Esophagus squamous epithelium (tissue), 5 donors: Measurements from ENCODE around the gene HNF4A. TPM values are rescaled to one million over a fixed set of nuclear protein-coding genes. Genes with fewer than 3 reads are reported as not detected.

Experiments
- DNase-seq: peaks from one replicate; lab custom pipeline; 2025; lab: John Stamatoyannopoulos, UW
- H3K27ac ChIP-seq, 4 donors: fragments of 200-600 bp; sonication (generic); one replicate each; pipeline ENCODE4 v1.5.1; 2016 to 2019; ENCODE audit warnings: mild to moderate bottlenecking in 1 of 4
- H3K27me3 ChIP-seq, 4 donors: fragments of 200-600 bp; sonication (generic); 1 replicate in 3 of 4; 2 replicates in 1 of 4; pipeline versions ENCODE4 v1.5.1 to v1.6.0; 2017 to 2021; ENCODE audit warnings: antibody characterized with exemption in 1 of 4
- H3K36me3 ChIP-seq, 3 donors: fragments of 200-600 bp; sonication (generic); one replicate each; pipeline ENCODE4 v1.5.1; 2016 to 2019
- H3K4me1 ChIP-seq, 3 donors: fragments of 200-600 bp; sonication (generic); one replicate each; pipeline ENCODE4 v1.5.1; 2017 to 2019
- H3K4me3 ChIP-seq, 4 donors: fragments of 200-600 bp; sonication (generic); 1 replicate in 3 of 4; 2 replicates in 1 of 4; pipeline ENCODE4 v1.5.1; 2016 to 2019; ENCODE audit warnings: mild to moderate bottlenecking in 2 of 4, moderate library complexity in 1 of 4
- H3K9me3 ChIP-seq, 3 donors: fragments of 200-600 bp; sonication (generic); one replicate each; pipeline ENCODE4 v1.5.1; 2016 to 2019
- CTCF ChIP-seq, 6 experiments: fragments of 450-650 bp in 4 of 6; fragments of 200-600 bp in 2 of 6; sonication (generic) in 2 of 6; IDR thresholded peaks; one replicate each; pipeline ENCODE4 v1.5.1; 2016 to 2019; ENCODE audit warnings: antibody characterized with exemption in 6 of 6, mild to moderate bottlenecking in 4 of 6, moderate library complexity in 4 of 6
- POLR2A ChIP-seq, 4 donors: fragments of 450-650 bp; IDR thresholded peaks; one replicate each; pipeline ENCODE4 v1.6.1; 2017; ENCODE audit warnings: antibody characterized with exemption in 4 of 4, mild to moderate bottlenecking in 4 of 4, moderate library complexity in 3 of 4
- WGBS, 2 donors: methylation state at CpG; one replicate each; pipeline ENCODE4 v1.1.5; 2018; 5-methylcytosine and 5-hydroxymethylcytosine counted together
- intact Hi-C: fragments of 100-400 bp; cut with DNase I; formaldehyde crosslinking; loops from one replicate; pipeline ENCODE4 v1.15.0; 2022
- total RNA-seq, 4 donors: library from RNA; depleted of rRNA; stranded (reverse); fragments of >200 nt; gene quantifications; one replicate each; pipeline ENCODE4 v1.1.0, GENCODE V29; 2016
- donor health status: DM: yes; HTN: yes; CAD: no.

HNF4A gene
- total RNA-seq, 4 donors from 2014 or later = not detected

GRCh38 chr20:44396369-44397130, 41.1 kb downstream of the HNF4A start:
- intact Hi-C loops = loop anchor here (10.0 kb wide), 1 partner anchor 68 kb away; no protein-coding TSS in a partner anchor
- Histone ChIP-seq H3K9me3 (no peaks in the 10 kb centered on the region), H3K27me3 (peaks cover 0 to 85% (median 0%) of the 10 kb centered on the region in 4 donors), H3K36me3 (no peaks in the 10 kb centered on the region), H3K27ac (no peak overlapping the region), H3K4me1 (no peaks in the 10 kb centered on the region), H3K4me3 (no peak overlapping the region)
- TF ChIP-seq CTCF (IDR thresholded peaks at IDR 0.05) = no peak
- TF ChIP-seq POLR2A (IDR thresholded peaks at IDR 0.05) = no peak
- 56 to 58% methylated on average over 7 to 8 of the region's 8 CpGs for WGBS, 2 donors
- no peak for DNase-seq

GRCh38 chr20:44398335-44398734, 42.8 kb downstream of the HNF4A start:
- Histone ChIP-seq H3K4me3 (no peak overlapping the region), H3K27me3 (peaks cover 0 to 94% (median 0%) of the 10 kb centered on the region in 4 donors), H3K36me3 (no peaks in the 10 kb centered on the region), H3K4me1 (no peaks in the 10 kb centered on the region), H3K9me3 (no peaks in the 10 kb centered on the region), H3K27ac (no peak overlapping the region)
- WGBS, 2 donors = 45 to 47% methylated on average over 2 of the region's 2 CpGs
- no peak for DNase-seq
- intact Hi-C loops = loop anchor here (10.0 kb wide), 1 partner anchor 66 kb away; no protein-coding TSS in a partner anchor
- TF ChIP-seq CTCF (IDR thresholded peaks at IDR 0.05) (no peak), POLR2A (IDR thresholded peaks at IDR 0.05) (no peak)

DNA sequence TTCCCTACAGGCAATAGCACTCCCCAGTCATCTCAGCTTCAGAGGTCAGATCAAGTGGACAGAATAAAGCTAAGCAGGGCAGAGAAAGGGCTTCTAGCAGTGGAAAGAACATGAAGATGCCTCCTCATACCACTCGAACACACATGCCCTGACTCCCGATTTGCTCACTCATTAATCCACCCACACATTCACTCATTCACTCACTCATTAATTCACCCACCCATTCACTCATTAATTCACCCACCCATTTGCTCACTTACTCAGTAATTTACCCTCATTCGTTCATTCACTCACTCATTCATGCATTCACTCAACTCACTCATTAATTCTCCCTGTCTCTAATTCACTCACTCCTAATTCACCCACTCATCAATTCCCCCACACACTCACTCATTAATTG, 43.9 kb downstream of the HNF4A start:
- no peak for DNase-seq
- H3K4me3 ChIP-seq = no peak overlapping the region
- H3K9me3 ChIP-seq = no peaks in the 10 kb centered on the region
- intact Hi-C loops = loop anchor here (10.0 kb wide), 1 partner anchor 65 kb away; no protein-coding TSS in a partner anchor
- peaks cover 0 to 91% (median 0%) of the 10 kb centered on the region in 4 donors for H3K27me3 ChIP-seq
- 51 to 68% methylated on average over 3 of the region's 3 CpGs for whole genome bisulfite sequencing, 2 donors
- no peak overlapping the region for H3K27ac ChIP-seq
- TF ChIP-seq POLR2A (IDR thresholded peaks at IDR 0.05) (no peak), CTCF (IDR thresholded peaks at IDR 0.05) (no peak)
- no peaks in the 10 kb centered on the region for H3K4me1 ChIP-seq
- no peaks in the 10 kb centered on the region for H3K36me3 ChIP-seq

DNA sequence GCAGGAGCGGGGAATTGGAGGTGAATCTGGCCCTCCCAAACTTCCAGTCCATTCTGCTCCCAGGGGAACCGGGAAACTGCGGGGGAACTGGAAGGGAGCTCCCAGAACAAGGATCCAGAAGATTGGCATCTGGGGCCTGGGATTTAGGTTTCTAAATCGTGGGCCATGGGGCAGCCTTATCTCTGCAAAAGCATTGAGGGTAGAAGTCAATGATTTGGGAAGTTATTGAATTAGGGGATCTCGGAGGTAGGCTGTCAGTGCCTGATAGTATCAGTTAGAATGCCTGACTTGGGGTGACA, 45.1 kb downstream of the HNF4A start:
- peaks cover 0 to 80% (median 0%) of the 10 kb centered on the region in 4 donors for H3K27me3 ChIP-seq
- no peak overlapping the region for H3K27ac ChIP-seq
- intact Hi-C loops = no loop called here
- H3K9me3 ChIP-seq = no peaks in the 10 kb centered on the region
- no peak overlapping the region for H3K4me3 ChIP-seq
- H3K4me1 ChIP-seq = no peaks in the 10 kb centered on the region
- no peaks in the 10 kb centered on the region for H3K36me3 ChIP-seq
- WGBS, 2 donors = 73 to 91% methylated on average over 5 of the region's 5 CpGs
- no peak for DNase-seq
- TF ChIP-seq CTCF (IDR thresholded peaks at IDR 0.05) = no peak
- TF ChIP-seq POLR2A (IDR thresholded peaks at IDR 0.05) = no peak

DNA sequence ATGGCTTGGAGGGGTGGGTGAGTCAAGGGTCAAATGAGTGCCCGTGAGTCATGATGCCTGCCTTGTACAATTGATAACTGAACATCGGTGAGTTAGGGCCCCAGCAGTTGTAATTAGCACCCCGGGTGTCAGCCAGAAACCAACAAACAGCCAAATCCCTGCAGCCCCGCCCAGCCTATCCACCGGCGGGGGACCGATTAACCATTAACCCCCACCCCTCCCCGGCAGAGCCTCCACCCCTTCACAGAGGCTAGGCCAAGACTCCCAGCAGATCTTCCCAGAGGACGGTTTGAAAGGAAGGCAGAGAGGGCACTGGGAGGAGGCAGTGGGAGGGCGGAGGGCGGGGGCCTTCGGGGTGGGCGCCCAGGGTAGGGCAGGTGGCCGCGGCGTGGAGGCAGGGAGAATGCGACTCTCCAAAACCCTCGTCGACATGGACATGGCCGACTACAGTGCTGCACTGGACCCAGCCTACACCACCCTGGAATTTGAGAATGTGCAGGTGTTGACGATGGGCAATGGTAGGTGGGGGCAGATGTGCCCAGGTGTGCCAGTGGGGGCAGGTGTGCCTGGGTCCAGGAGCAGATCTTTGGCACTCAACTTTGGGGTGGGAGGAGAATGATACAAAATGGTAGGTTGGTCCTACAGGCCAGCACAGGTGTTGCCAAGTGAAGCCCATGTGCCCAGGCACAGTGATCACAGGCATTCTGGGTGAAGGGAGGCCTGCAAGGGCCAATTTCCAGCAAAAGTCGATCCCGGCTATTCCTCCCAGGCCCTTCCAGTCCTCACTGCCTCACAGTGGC, 45.7 kb downstream of the HNF4A start:
- Histone ChIP-seq H3K4me3 (no peak overlapping the region), H3K9me3 (no peaks in the 10 kb centered on the region), H3K27me3 (peaks cover 0 to 74% (median 0%) of the 10 kb centered on the region in 4 donors), H3K36me3 (no peaks in the 10 kb centered on the region), H3K4me1 (no peaks in the 10 kb centered on the region), H3K27ac (no peak overlapping the region)
- intact Hi-C loops = no loop called here
- TF ChIP-seq POLR2A (IDR thresholded peaks at IDR 0.05) (no peak), CTCF (IDR thresholded peaks at IDR 0.05) (no peak)
- WGBS, 2 donors = 49 to 65% methylated on average over 11 of the region's 23 CpGs
- DNase-seq = no peak
